Anterior cingulate cortex (tissue), 58 donors: ENCODE data around the gene EEF2.
"Not testable (repeated sequence)": the region's sequence is repeated elsewhere in the genome, so short reads cannot be mapped to it uniquely, and the experiment has no call there.

Source experiments
- DNase-seq, 58 donors: peaks; one replicate each; lab custom pipeline; 2025; lab: John Stamatoyannopoulos, UW

The EEF2 gene

GRCh38 chr19:4015705-4016402 lies 30.6 kb upstream of the EEF2 start:
- no peak for DNase-seq

GRCh38 chr19:4014541-4015491 lies 29.6 kb upstream of the EEF2 start:
- no peak for DNase-seq

- peak in 31 of 58 donors; percentile 9 to 70 (median 37) for DNase-seq
Observed at GRCh38 chr19:4013886-4014540, 28.8 kb upstream of the EEF2 start.

- no peak for DNase-seq
Observed at GRCh38 chr19:4012975-4013634, 27.8 kb upstream of the EEF2 start.

- no peak for DNase-seq
Observed at GRCh38 chr19:4012092-4012974, 27.1 kb upstream of the EEF2 start.

- DNase-seq: not testable (repeated sequence)
Observed at GRCh38 chr19:4011430-4011829, 26.2 kb upstream of the EEF2 start.

GRCh38 chr19:4010808-4011110 lies 25.5 kb upstream of the EEF2 start:
- no peak for DNase-seq

GRCh38 chr19:4009990-4010807 lies 24.9 kb upstream of the EEF2 start:
- peak in 1 of 58 donors; percentile 10 for DNase-seq

- DNase-seq: peak in 2 of 58 donors; percentile 29 to 48
Observed at GRCh38 chr19:4007836-4008539, 22.7 kb upstream of the EEF2 start.

- peak; percentile 58 to 98 (median 93) for DNase-seq
Observed at GRCh38 chr19:4007021-4007835, 22.0 kb upstream of the EEF2 start, which contains the start of gene PIAS4. Gene PIAS4, plus strand, starts transcription at chr19:4007736. Its CDS starts 25 bp downstream, at chr19:4007761.

- DNase-seq: not testable (repeated sequence)
Observed at GRCh38 chr19:4005436-4005835, 20.2 kb upstream of the EEF2 start.

GRCh38 chr19:4000798-4001197 lies 15.5 kb upstream of the EEF2 start:
- not testable (repeated sequence) for DNase-seq

GRCh38 chr19:3998667-3999412 lies 13.6 kb upstream of the EEF2 start:
- DNase-seq: not testable (repeated sequence)

GRCh38 chr19:3995607-3996006 lies 10.3 kb upstream of the EEF2 start:
- no peak for DNase-seq

GRCh38 chr19:3990815-3991117 lies 5.5 kb upstream of the EEF2 start:
- no peak for DNase-seq

- DNase-seq: peak in 56 of 58 donors; percentile 15 to 86 (median 64)
Observed at GRCh38 chr19:3987619-3988371, 2.5 kb upstream of the EEF2 start.
